Measurements from ENCODE around the gene DDIAS. TPM values are rescaled to one million over a fixed set of nuclear protein-coding genes. Genes with fewer than 3 reads are reported as not detected.

The DDIAS gene
- total and polyA plus RNA-seq, 10 of the 15 experiments (the other 5 are each of a cell fraction or from before 2014, with no cell fraction given) = 6.9 to 27.8 (median 12.9) TPM

- Histone ChIP-seq H3K4me1 (ENCODE audit: control insufficient read depth, insufficient read depth, low read length) (peaks cover 20% of the 10 kb centered on the region), H3K27me3 (replicated peaks in 1 of 2; ENCODE audit: control insufficient read depth in 2 of 2, insufficient read depth in 2 of 2, low read length in 1 of 2) (no peaks in the 10 kb centered on the region), H3K9me3 (replicated peaks; ENCODE audit: control insufficient read depth, insufficient read depth, low read length) (no peaks in the 10 kb centered on the region), H4K20me1 (ENCODE audit: control insufficient read depth, insufficient read depth) (no peaks in the 10 kb centered on the region), H3K27ac (ENCODE audit: control insufficient read depth, insufficient read depth) (no peak overlapping the region; the same call in 1 of the 2 replicates), H3K9ac (ENCODE audit: control insufficient read depth, insufficient read depth, low read length) (no peak overlapping the region), H3K4me2 (ENCODE audit: control insufficient read depth, insufficient read depth) (no peak overlapping the region; the same call in 1 of the 2 replicates), H3K4me3 (no peak overlapping the region), H3K36me3 (ENCODE audit: control insufficient read depth in 2 of 2, insufficient read depth in 2 of 2, low read length in 1 of 2) (peaks cover 1 to 2% of the 10 kb centered on the region in 2 experiments; a peak in 2 of 4 replicates), H2AFZ (ENCODE audit: control insufficient read depth, low read depth, low read length) (no peak overlapping the region; the same call in 1 of the 2 replicates), H3K79me2 (ENCODE audit: control insufficient read depth, insufficient read depth, low read length) (no peaks in the 10 kb centered on the region)
- ChIA-PET POLR2A (no interaction called here), RAD21 (ENCODE audit: unreplicated experiment) (interaction anchor here (0.6 to 2.2 kb wide), 10 partner anchors 17 to 136 kb away, joined by 3 to 8 read pairs (median 4); no protein-coding TSS in a partner anchor), CTCF (interaction anchor here (0.5 to 2.6 kb wide), 23 partner anchors 14 to 356 kb away, joined by 3 to 10 read pairs (median 4); partner anchors contain the start of genes DDIAS and PCF11), SMC1A (ENCODE audit: uncharacterized antibody, unreplicated experiment) (interaction anchor here (0.9 to 2.8 kb wide), 8 partner anchors 18 to 144 kb away, joined by 3 to 10 read pairs (median 4); partner anchors contain the start of gene RAB30)
- TF ChIP-seq IRF4 (IDR thresholded peaks at IDR 0.05; ENCODE audit: low read depth, low read length) = 0 out of 2 replicates have a peak, but pooled peaks have one; percentile 16
- TF ChIP-seq NBN (IDR thresholded peaks at IDR 0.05) = peak; percentile 33; the same call in 1 of the 2 replicates
- TF ChIP-seq BHLHE40 (IDR thresholded peaks at IDR 0.05; ENCODE audit: borderline replicate concordance in 1 of 2, low read depth in 2 of 2, low read length in 1 of 2) = no peak
- 0 out of 2 replicates have a peak, but pooled peaks have one; percentile 11 for TF ChIP-seq JUNB (IDR thresholded peaks at IDR 0.05)
- TF ChIP-seq RELB (IDR thresholded peaks at IDR 0.05; ENCODE audit: low read depth) = no peak
- TF ChIP-seq YY1 (IDR thresholded peaks at IDR 0.05; ENCODE audit: low read depth, low read length) = peak; percentile 48; the same call in 1 of the 2 replicates
- peak; percentile 73 to 77 (median 76) for TF ChIP-seq CTCF (IDR thresholded peaks at IDR 0.05 in 2 of 3, conservative IDR thresholded peaks at IDR 0.05 in 1 of 3; ENCODE audit: control insufficient read depth in 2 of 3, extremely low read depth in 1 of 3, insufficient read depth in 1 of 3, low read depth in 3 of 3, low read length in 3 of 3)
- no peak for TF ChIP-seq GATAD2B (conservative IDR thresholded peaks at IDR 0.05; ENCODE audit: low read depth)
- TF ChIP-seq RAD21 (IDR thresholded peaks at IDR 0.05; ENCODE audit: insufficient read depth, low read depth, low read length) = peak; percentile 63
- TF ChIP-seq SMC3 (IDR thresholded peaks at IDR 0.05; ENCODE audit: borderline replicate concordance, low read length) = peak; percentile 74; the same call in 1 of the 2 replicates
- peak; percentile 71 for FAIRE-seq
- BruUV-seq (replicated peaks) = no TSS peak
- in situ Hi-C loops (cut with MboI) (no loop called here), intact Hi-C loops (cut with micrococcal nuclease; ENCODE audit: unreplicated experiment) (loop anchor here (1.0 to 5.0 kb wide), 4 partner anchors 21 to 143 kb away; partner anchors contain the start of gene RAB30)
- peak; percentile 93 for ATAC-seq
- no peak for DNase-seq (ENCODE audit: low read depth, low spot score)
These were observed 25.8 kb downstream of the DDIAS start for GRCh38 chr11:82927264-82927880.
